Endothelial cell of umbilical vein (primary cell): ENCODE results near the gene TRPC4AP.

Source experiments
- POLR2A ChIP-seq: IDR thresholded peaks from 2 replicates; pipeline ENCODE4 v1.6.1; 2012; ENCODE audit warnings: low read depth, mild to moderate bottlenecking, control low read depth, low read length
- TF ChIP-seq, protein P1 (sequence below), 2 donors: IDR thresholded peaks; 1 replicate in 1 of 2; 2 replicates in 1 of 2; pipeline ENCODE4 v1.5.1; 2011; ENCODE audit warnings: low read length in 2 of 2, mild to moderate bottlenecking in 2 of 2, moderate library complexity in 2 of 2, control low read depth in 1 of 2, inconsistent platforms in 1 of 2, low read depth in 1 of 2; ENCODE audit not compliant: insufficient read depth in 1 of 2; ENCODE audit errors: extremely low read depth in 1 of 2

DNA sequence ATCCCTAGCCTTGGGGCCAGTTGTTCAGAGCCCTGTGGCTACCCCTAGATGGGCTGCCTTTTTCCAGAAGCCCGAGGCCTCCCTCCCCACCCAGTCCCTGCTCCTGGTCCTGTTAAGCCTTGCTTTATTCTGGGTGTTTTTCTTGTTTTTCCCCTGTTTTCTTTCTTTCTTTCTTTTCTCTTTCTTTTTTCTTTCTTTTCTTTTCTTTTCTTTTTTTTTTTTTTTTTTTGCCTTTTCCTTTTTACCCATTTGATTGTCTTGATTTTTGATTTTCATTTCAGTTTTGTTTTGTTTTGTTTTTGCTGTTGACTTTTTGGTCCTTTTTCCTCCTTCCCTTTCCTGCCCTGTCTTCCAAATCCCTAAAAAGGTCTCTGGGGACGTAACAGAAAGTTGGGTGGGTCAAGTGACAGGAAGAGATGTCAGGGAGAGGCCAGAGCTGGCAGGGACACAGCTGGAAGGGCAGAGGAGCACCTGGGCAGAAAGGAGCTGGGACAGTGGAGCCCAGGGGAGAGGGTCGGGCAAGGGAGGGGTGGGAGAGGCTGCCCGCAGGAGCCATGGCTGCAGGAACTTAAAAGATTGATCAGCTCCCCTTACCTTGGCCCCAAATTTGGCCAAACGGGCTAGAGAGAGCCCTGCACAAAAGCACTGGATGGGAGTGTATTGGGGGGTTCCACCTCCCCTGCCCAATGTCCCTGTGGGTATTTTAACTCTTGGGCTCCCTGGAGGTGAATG, 109.4 kb downstream of the TRPC4AP start:
- TF ChIP-seq, protein P1, sequence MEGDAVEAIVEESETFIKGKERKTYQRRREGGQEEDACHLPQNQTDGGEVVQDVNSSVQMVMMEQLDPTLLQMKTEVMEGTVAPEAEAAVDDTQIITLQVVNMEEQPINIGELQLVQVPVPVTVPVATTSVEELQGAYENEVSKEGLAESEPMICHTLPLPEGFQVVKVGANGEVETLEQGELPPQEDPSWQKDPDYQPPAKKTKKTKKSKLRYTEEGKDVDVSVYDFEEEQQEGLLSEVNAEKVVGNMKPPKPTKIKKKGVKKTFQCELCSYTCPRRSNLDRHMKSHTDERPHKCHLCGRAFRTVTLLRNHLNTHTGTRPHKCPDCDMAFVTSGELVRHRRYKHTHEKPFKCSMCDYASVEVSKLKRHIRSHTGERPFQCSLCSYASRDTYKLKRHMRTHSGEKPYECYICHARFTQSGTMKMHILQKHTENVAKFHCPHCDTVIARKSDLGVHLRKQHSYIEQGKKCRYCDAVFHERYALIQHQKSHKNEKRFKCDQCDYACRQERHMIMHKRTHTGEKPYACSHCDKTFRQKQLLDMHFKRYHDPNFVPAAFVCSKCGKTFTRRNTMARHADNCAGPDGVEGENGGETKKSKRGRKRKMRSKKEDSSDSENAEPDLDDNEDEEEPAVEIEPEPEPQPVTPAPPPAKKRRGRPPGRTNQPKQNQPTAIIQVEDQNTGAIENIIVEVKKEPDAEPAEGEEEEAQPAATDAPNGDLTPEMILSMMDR (IDR thresholded peaks at IDR 0.05; ENCODE audit: extremely low read depth in 1 of 2, insufficient read depth in 1 of 2, low read depth in 1 of 2, low read length in 2 of 2), result no peak
- TF ChIP-seq POLR2A, result no peak
